Right lobe of liver (tissue), 4 donors: ENCODE data around the gene IL19.

Source experiments
- POLR2A ChIP-seq: fragments of 450-650 bp; IDR thresholded peaks from one replicate; pipeline ENCODE4 v1.6.1; 2017; ENCODE audit warnings: antibody characterized with exemption, mild to moderate bottlenecking
- TF ChIP-seq, protein P1 (sequence below), 4 donors: fragments of 200-600 bp in 3 of 4; fragments of 450-650 bp in 1 of 4; IDR thresholded peaks; one replicate each; pipeline versions ENCODE4 v1.5.1 to v1.8.0; 2016 to 2022; ENCODE audit warnings: antibody characterized with exemption in 4 of 4, mild to moderate bottlenecking in 2 of 4
- donor health status: DM: no; HTN: no; CAD: no.
- donor health status: DM: no; HTN: no; CAD: no.
- donor health status: DM: no; HTN: yes; CAD: no.

DNA sequence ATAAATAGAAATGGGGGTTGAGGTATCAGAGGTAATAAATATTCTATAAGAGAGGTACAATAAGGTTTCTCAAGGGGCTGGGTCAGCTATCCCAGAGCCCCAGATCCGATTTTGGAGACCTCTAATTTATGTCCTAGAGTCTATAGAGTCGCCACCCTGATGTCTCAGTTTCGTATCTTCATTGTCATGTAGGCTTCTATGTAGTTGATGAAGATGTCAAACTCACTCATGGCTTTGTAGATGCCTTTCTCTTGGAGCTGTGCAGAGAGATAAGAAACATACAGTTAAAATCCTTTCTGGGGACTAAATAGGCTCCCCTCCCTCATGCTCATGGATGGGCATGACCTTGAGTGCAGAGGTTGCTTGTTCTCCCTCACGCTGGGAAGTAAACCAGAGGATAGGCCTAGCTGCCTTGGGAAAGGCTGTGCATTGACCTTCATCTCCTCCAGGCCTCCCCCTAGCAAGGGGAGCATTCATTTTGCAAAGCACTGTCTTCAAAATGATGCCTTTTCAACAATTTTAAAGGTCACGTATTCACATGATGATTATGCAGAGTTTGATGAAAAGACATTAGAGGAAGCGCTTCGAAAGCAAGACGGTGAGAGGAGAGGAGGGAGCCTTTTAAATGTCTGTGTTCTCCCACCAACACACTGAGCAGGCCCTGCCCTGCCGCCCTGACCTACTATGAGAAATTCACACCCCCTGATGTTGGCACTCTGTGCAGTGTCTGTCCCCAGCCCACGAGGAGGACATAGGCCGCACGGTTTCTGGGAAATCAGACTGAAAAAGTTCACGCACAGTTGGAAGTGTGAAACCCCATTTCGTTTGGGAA is 1.9 kb upstream of the IL19 start:
- TF ChIP-seq, protein P1, sequence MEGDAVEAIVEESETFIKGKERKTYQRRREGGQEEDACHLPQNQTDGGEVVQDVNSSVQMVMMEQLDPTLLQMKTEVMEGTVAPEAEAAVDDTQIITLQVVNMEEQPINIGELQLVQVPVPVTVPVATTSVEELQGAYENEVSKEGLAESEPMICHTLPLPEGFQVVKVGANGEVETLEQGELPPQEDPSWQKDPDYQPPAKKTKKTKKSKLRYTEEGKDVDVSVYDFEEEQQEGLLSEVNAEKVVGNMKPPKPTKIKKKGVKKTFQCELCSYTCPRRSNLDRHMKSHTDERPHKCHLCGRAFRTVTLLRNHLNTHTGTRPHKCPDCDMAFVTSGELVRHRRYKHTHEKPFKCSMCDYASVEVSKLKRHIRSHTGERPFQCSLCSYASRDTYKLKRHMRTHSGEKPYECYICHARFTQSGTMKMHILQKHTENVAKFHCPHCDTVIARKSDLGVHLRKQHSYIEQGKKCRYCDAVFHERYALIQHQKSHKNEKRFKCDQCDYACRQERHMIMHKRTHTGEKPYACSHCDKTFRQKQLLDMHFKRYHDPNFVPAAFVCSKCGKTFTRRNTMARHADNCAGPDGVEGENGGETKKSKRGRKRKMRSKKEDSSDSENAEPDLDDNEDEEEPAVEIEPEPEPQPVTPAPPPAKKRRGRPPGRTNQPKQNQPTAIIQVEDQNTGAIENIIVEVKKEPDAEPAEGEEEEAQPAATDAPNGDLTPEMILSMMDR (IDR thresholded peaks at IDR 0.05) = no peak
- TF ChIP-seq POLR2A = no peak
